ENCODE measurements around the gene ZFHX2. TPM values are rescaled to one million over a fixed set of nuclear protein-coding genes. Genes with fewer than 3 reads are reported as not detected.
A peak's percentile ranks its signal among the peaks of the same experiment; 100 is the strongest.

Gene ZFHX2
- total RNA-seq, 1 experiment from 2014 or later, result 19.4 TPM

- H2AK5ac ChIP-seq (ENCODE audit: insufficient read length, low read length), result no peak overlapping the region
- no peak overlapping the region for H3K56ac ChIP-seq (ENCODE audit: insufficient read length, low read depth, low read length)
- no peak overlapping the region for H2BK15ac ChIP-seq (ENCODE audit: low read depth, low read length)
- H3K4me1 ChIP-seq (ENCODE audit: insufficient read depth, low read length), result peaks cover 7% of the 10 kb centered on the region; the same call in 1 of the 2 replicates
- no peak overlapping the region for H2BK120ac ChIP-seq (ENCODE audit: low read depth, low read length, poor library complexity, severe bottlenecking)
- H3K27ac Mint-ChIP-seq, result peak overlapping the region in 2 of 3 experiments; percentile 41 to 52; a peak in 2 of 7 replicates
- H4K91ac ChIP-seq (ENCODE audit: insufficient read length, low read depth, low read length), result no peak overlapping the region
- no peaks in the 10 kb centered on the region for H3K79me2 ChIP-seq (ENCODE audit: insufficient read depth, low read length)
- no peaks in the 10 kb centered on the region for H3K27me3 Mint-ChIP-seq (ENCODE audit: low read depth)
- no peak overlapping the region for H3K27ac ChIP-seq (ENCODE audit: insufficient read length, low read depth, low read length)
- TF ChIP-seq, protein P1, sequence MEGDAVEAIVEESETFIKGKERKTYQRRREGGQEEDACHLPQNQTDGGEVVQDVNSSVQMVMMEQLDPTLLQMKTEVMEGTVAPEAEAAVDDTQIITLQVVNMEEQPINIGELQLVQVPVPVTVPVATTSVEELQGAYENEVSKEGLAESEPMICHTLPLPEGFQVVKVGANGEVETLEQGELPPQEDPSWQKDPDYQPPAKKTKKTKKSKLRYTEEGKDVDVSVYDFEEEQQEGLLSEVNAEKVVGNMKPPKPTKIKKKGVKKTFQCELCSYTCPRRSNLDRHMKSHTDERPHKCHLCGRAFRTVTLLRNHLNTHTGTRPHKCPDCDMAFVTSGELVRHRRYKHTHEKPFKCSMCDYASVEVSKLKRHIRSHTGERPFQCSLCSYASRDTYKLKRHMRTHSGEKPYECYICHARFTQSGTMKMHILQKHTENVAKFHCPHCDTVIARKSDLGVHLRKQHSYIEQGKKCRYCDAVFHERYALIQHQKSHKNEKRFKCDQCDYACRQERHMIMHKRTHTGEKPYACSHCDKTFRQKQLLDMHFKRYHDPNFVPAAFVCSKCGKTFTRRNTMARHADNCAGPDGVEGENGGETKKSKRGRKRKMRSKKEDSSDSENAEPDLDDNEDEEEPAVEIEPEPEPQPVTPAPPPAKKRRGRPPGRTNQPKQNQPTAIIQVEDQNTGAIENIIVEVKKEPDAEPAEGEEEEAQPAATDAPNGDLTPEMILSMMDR (conservative IDR thresholded peaks at IDR 0.05), result no peak
- H3K4me3 Mint-ChIP-seq, result no peak overlapping the region
- peaks cover 13% of the 10 kb centered on the region for H3K23me2 ChIP-seq (ENCODE audit: insufficient read length, low read depth, low read length, poor library complexity, severe bottlenecking)
- no peaks in the 10 kb centered on the region; a peak in 1 of 5 replicates for H3K9me3 Mint-ChIP-seq
- no peak overlapping the region for H3K18ac ChIP-seq (ENCODE audit: insufficient read length, low read depth, low read length)
- H2AFZ ChIP-seq (ENCODE audit: low read length), result no peak overlapping the region
- H3K4ac ChIP-seq (ENCODE audit: low read depth, low read length), result no peak overlapping the region
- no peak for DNase-seq
- no peak overlapping the region for H3K14ac ChIP-seq (ENCODE audit: insufficient read depth, low read length)
- H2BK20ac ChIP-seq (ENCODE audit: low read depth, low read length, poor library complexity, severe bottlenecking), result no peak overlapping the region
- H3K9me3 ChIP-seq (ENCODE audit: control insufficient read depth, low read depth, low read length), result no peaks in the 10 kb centered on the region
- no peak overlapping the region for H4K8ac ChIP-seq (replicated peaks; ENCODE audit: insufficient read length, low read depth, low read length)
- no peak overlapping the region for H3K23ac ChIP-seq (ENCODE audit: insufficient read length, low read depth, low read length)
- H3K79me1 ChIP-seq (ENCODE audit: insufficient read depth, low read depth, low read length, poor library complexity, severe bottlenecking), result no peaks in the 10 kb centered on the region
- H2BK5ac ChIP-seq (ENCODE audit: insufficient read length, low read length), result no peak overlapping the region
- WGBS (ENCODE audit: extremely low coverage, insufficient read length, low lambda C conversion rate), result no CpG with 5 or more reads among the region's 16 CpGs
- H3T11ph ChIP-seq (ENCODE audit: low read length), result no peak overlapping the region
- no peak overlapping the region for H3K4me2 ChIP-seq (ENCODE audit: insufficient read depth, insufficient read length, low read length)
- no peaks in the 10 kb centered on the region for H4K20me1 ChIP-seq (ENCODE audit: control insufficient read depth, insufficient read depth, insufficient read length)
- no peaks in the 10 kb centered on the region for H3K27me3 ChIP-seq (ENCODE audit: insufficient read depth, low read length)
- no peak overlapping the region for H4K5ac ChIP-seq (ENCODE audit: insufficient read length, low read depth, low read length)
- H3K9ac ChIP-seq (ENCODE audit: extremely low read depth, insufficient read length, low read length), result no peak overlapping the region
- H3K4me1 Mint-ChIP-seq, result peaks cover 34 to 35% of the 10 kb centered on the region in 2 experiments
- H3K36me3 Mint-ChIP-seq (ENCODE audit: insufficient read depth in 1 of 3, low read depth in 3 of 3), result peaks cover 34 to 48% (median 47%) of the 10 kb centered on the region in 3 experiments; a peak in 6 of 7 replicates
- H2BK12ac ChIP-seq (ENCODE audit: insufficient read length, low read depth, low read length), result no peak overlapping the region
These were observed 17.7 kb downstream of the ZFHX2 start for GRCh38 chr14:23533652-23534435.

Data from H9 (cell line).